ENCODE data around the gene ACTMAP.
A peak's percentile ranks its signal among the peaks of the same experiment; 100 is the strongest.
"Not testable (repeated sequence)": the region's sequence is repeated elsewhere in the genome, so short reads cannot be mapped to it uniquely, and the experiment has no call there.

ACTMAP gene

GRCh38 chr19:40776364-40776763, 26.1 kb upstream of the ACTMAP start:
- no peak for DNase-seq (ENCODE audit: low read depth in 3 of 3)

GRCh38 chr19:40775632-40776022, 25.4 kb upstream of the ACTMAP start:
- DNase-seq (ENCODE audit: low read depth in 3 of 3), result no peak

- no peak for DNase-seq (ENCODE audit: low read depth in 3 of 3)
These were observed 24.8 kb upstream of the ACTMAP start, which contains the start of gene MIA for GRCh38 chr19:40774916-40775631. MIA (plus strand) TSS chr19:40775521; CDS start chr19:40775543, 22 bp downstream.

GRCh38 chr19:40771101-40771862, 21.0 kb upstream of the ACTMAP start:
- not testable (repeated sequence) for DNase-seq (ENCODE audit: low read depth in 3 of 3)

- DNase-seq (ENCODE audit: low read depth in 3 of 3), result no peak
These were observed 18.6 kb upstream of the ACTMAP start for GRCh38 chr19:40768869-40769268.

- not testable (repeated sequence) for DNase-seq (ENCODE audit: low read depth in 3 of 3)
These were observed 16.1 kb upstream of the ACTMAP start for GRCh38 chr19:40766385-40766784.

- no peak for DNase-seq (ENCODE audit: low read depth in 3 of 3)
These were observed 13.7 kb upstream of the ACTMAP start for GRCh38 chr19:40763963-40764362.

GRCh38 chr19:40763526-40763925, 13.2 kb upstream of the ACTMAP start:
- no peak for DNase-seq (ENCODE audit: low read depth in 3 of 3)

- DNase-seq (ENCODE audit: low read depth in 3 of 3), result no peak
These were observed 12.6 kb upstream of the ACTMAP start for GRCh38 chr19:40762754-40763470.

GRCh38 chr19:40759352-40759751, 9.1 kb upstream of the ACTMAP start:
- no peak for DNase-seq (ENCODE audit: low read depth in 3 of 3)

- no peak for DNase-seq (ENCODE audit: low read depth in 3 of 3)
These were observed 8.2 kb upstream of the ACTMAP start for GRCh38 chr19:40758491-40758890.

GRCh38 chr19:40756502-40757110, 6.3 kb upstream of the ACTMAP start:
- DNase-seq (ENCODE audit: low read depth in 3 of 3), result peak in 1 of 3 experiments; percentile 44

- no peak for DNase-seq (ENCODE audit: low read depth in 3 of 3)
These were observed 5.5 kb upstream of the ACTMAP start for GRCh38 chr19:40755791-40756190.

GRCh38 chr19:40755248-40755624, 5.0 kb upstream of the ACTMAP start:
- DNase-seq (ENCODE audit: low read depth in 3 of 3), result no peak

- peak; percentile 42 to 75 (median 57) for DNase-seq (ENCODE audit: low read depth in 3 of 3)
These were observed 4.5 kb upstream of the ACTMAP start for GRCh38 chr19:40754611-40755247.

- no peak for DNase-seq (ENCODE audit: low read depth in 3 of 3)
These were observed 2.0 kb upstream of the ACTMAP start for GRCh38 chr19:40752257-40752781.

GRCh38 chr19:40750874-40751537, 729 bp upstream of the ACTMAP start, which contains the start of gene SNRPA:
SNRPA (plus strand) TSS chr19:40751203; CDS start chr19:40751409, 206 bp downstream.
- DNase-seq (ENCODE audit: low read depth in 3 of 3), result peak; percentile 90 to 97 (median 94)

- DNase-seq (ENCODE audit: low read depth in 3 of 3), result no peak
These were observed 2.7 kb downstream of the ACTMAP start for GRCh38 chr19:40747536-40747935.

GRCh38 chr19:40745402-40745780, 4.9 kb downstream of the ACTMAP start:
- DNase-seq (ENCODE audit: low read depth in 3 of 3), result no peak

GRCh38 chr19:40744554-40745401, 5.5 kb downstream of the ACTMAP start:
- DNase-seq (ENCODE audit: low read depth in 3 of 3), result no peak

All from stimulated activated CD4-positive, alpha-beta T cell treated with anti-CD3 and anti-CD28 coated beads, TNF-alpha, amount 100 ng/mL, for 24 hours (primary cell).